Measurements from ENCODE around the gene KRT38. TPM values are rescaled to one million over a fixed set of nuclear protein-coding genes. Genes with fewer than 3 reads are reported as not detected.
A peak's percentile ranks its signal among the peaks of the same experiment; 100 is the strongest.

The KRT38 gene
- total RNA-seq, 1 donor from 2014 or later, result not detected

DNA sequence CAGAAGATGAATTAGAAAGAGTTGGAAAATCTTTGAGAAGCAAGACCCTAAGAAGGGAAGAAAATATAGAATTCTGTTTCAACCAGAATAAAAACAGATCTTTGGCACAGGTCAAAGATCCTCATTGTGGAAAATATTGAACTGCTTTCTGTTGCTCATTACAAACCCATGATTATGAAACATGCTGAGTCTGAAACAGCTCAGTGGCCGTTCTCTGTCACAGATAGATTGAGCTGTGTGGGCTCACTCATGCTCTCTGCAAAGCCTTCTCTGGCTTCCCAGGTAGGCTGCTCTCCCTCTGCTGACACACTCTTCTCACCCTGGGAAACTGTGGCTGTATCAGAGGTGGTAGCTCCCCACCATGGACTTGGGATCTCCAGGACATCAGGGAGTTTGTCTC is 3.4 kb upstream of the KRT38 start:
- Histone ChIP-seq H3K27me3 (ENCODE audit: insufficient read depth, low read length) (no peaks in the 10 kb centered on the region), H3K27ac (ENCODE audit: low read depth, low read length) (no peak overlapping the region), H3K9ac (ENCODE audit: low read length) (no peak overlapping the region), H3K4me2 (ENCODE audit: low read length) (no peak overlapping the region), H3K79me2 (ENCODE audit: insufficient read depth, low read length) (no peaks in the 10 kb centered on the region), H3K9me3 (ENCODE audit: insufficient read depth, low read depth, low read length) (no peaks in the 10 kb centered on the region), H3K4me3 (ENCODE audit: insufficient read depth, low read depth, low read length) (no peak overlapping the region), H4K20me1 (ENCODE audit: insufficient read depth, low read length) (no peaks in the 10 kb centered on the region), H2AFZ (ENCODE audit: low read depth, low read length) (no peak overlapping the region), H3K4me1 (ENCODE audit: insufficient read depth, low read length) (peaks cover 6% of the 10 kb centered on the region), H3K36me3 (ENCODE audit: insufficient read depth, low read length) (no peaks in the 10 kb centered on the region)
- Mint-ChIP-seq H3K4me3 (ENCODE audit: unreplicated experiment) (no peak overlapping the region), H3K9me3 (ENCODE audit: unreplicated experiment) (peaks cover 1% of the 10 kb centered on the region), H3K36me3 (ENCODE audit: low read depth, unreplicated experiment) (no peaks in the 10 kb centered on the region), H3K27ac (ENCODE audit: unreplicated experiment) (no peak overlapping the region), H3K4me1 (ENCODE audit: low read depth, unreplicated experiment) (peaks cover 4% of the 10 kb centered on the region), H3K27me3 (ENCODE audit: low read depth, unreplicated experiment) (peaks cover 36% of the 10 kb centered on the region)
- no peak for TF ChIP-seq EZH2 (IDR thresholded peaks at IDR 0.05; ENCODE audit: insufficient read depth, low read length)
- TF ChIP-seq, protein P1, sequence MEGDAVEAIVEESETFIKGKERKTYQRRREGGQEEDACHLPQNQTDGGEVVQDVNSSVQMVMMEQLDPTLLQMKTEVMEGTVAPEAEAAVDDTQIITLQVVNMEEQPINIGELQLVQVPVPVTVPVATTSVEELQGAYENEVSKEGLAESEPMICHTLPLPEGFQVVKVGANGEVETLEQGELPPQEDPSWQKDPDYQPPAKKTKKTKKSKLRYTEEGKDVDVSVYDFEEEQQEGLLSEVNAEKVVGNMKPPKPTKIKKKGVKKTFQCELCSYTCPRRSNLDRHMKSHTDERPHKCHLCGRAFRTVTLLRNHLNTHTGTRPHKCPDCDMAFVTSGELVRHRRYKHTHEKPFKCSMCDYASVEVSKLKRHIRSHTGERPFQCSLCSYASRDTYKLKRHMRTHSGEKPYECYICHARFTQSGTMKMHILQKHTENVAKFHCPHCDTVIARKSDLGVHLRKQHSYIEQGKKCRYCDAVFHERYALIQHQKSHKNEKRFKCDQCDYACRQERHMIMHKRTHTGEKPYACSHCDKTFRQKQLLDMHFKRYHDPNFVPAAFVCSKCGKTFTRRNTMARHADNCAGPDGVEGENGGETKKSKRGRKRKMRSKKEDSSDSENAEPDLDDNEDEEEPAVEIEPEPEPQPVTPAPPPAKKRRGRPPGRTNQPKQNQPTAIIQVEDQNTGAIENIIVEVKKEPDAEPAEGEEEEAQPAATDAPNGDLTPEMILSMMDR (IDR thresholded peaks at IDR 0.05; ENCODE audit: insufficient read depth, low read depth, low read length), result no peak
- DNase-seq (ENCODE audit: low read depth) (no peak), FAIRE-seq (no peak)

DNA sequence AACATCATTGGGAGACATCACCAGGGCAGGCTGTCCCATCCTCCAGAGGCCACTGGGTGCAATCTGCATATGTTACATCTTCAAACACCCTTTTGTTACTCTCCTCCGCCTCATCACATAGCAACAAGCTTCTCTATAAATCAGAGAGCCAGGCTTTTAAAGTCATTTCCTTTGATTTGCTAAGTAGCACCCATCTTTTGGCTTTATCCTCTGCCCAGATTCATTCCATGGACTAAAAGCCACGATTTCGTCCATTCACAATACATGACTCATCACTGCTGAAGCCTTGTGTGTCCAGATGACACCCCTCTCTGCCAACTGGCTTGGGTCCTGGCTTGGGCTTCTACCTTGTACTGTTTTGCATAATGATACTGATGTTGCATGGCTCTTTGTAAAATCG is 2.0 kb upstream of the KRT38 start:
- DNase-seq (ENCODE audit: low read depth), result peak; percentile 76
- H3K4me1 Mint-ChIP-seq (ENCODE audit: low read depth, unreplicated experiment), result peaks cover 4% of the 10 kb centered on the region
- no peak for TF ChIP-seq EZH2 (IDR thresholded peaks at IDR 0.05; ENCODE audit: insufficient read depth, low read length)
- TF ChIP-seq, protein P1 (IDR thresholded peaks at IDR 0.05; ENCODE audit: insufficient read depth, low read depth, low read length), result no peak

DNA sequence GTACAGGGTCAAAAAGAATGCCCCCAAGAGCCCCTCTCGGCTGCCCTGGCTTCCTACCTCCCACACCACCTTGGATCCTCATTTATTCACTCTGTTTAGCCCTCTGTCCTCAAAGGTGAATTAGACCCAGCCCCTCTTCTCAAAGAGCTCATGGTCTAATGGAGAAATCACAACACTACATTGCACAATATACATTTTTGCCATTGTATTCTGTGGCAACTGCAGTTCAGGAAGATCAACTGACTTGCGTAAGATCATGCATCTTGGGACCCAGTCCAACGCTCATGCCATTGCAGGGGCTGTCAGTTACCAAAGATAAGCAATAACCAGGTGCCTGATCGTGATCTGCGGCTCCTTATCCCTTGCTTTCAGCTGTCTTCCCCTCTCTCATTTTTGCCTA is 1.4 kb downstream of the KRT38 start:
- TF ChIP-seq, protein P1 (IDR thresholded peaks at IDR 0.05; ENCODE audit: insufficient read depth, low read depth, low read length), result no peak
- TF ChIP-seq EZH2 (IDR thresholded peaks at IDR 0.05; ENCODE audit: insufficient read depth, low read length), result no peak
- Mint-ChIP-seq H3K36me3 (ENCODE audit: low read depth, unreplicated experiment) (no peaks in the 10 kb centered on the region), H3K9me3 (ENCODE audit: unreplicated experiment) (no peaks in the 10 kb centered on the region), H3K4me1 (ENCODE audit: low read depth, unreplicated experiment) (peaks cover 1% of the 10 kb centered on the region), H3K4me3 (ENCODE audit: unreplicated experiment) (no peak overlapping the region), H3K27ac (ENCODE audit: unreplicated experiment) (no peak overlapping the region), H3K27me3 (ENCODE audit: low read depth, unreplicated experiment) (peaks cover 44% of the 10 kb centered on the region)
- H3K9ac ChIP-seq (ENCODE audit: low read length), result no peak overlapping the region
- H3K27me3 ChIP-seq (ENCODE audit: insufficient read depth, low read length), result no peaks in the 10 kb centered on the region
- H3K27ac ChIP-seq (ENCODE audit: low read depth, low read length), result no peak overlapping the region
- H2AFZ ChIP-seq (ENCODE audit: low read depth, low read length), result no peak overlapping the region
- H3K79me2 ChIP-seq (ENCODE audit: insufficient read depth, low read length), result no peaks in the 10 kb centered on the region
- no peak for FAIRE-seq
- no peaks in the 10 kb centered on the region for H3K4me1 ChIP-seq (ENCODE audit: insufficient read depth, low read length)
- H4K20me1 ChIP-seq (ENCODE audit: insufficient read depth, low read length), result no peaks in the 10 kb centered on the region
- H3K4me2 ChIP-seq (ENCODE audit: low read length), result no peak overlapping the region
- no peaks in the 10 kb centered on the region for H3K36me3 ChIP-seq (ENCODE audit: insufficient read depth, low read length)
- no peaks in the 10 kb centered on the region for H3K9me3 ChIP-seq (ENCODE audit: insufficient read depth, low read depth, low read length)
- no peak for DNase-seq (ENCODE audit: low read depth)
- H3K4me3 ChIP-seq (ENCODE audit: insufficient read depth, low read depth, low read length), result no peak overlapping the region

More for the DNA sequence above, 2.0 kb upstream of the KRT38 start:
- no peaks in the 10 kb centered on the region for H3K79me2 ChIP-seq (ENCODE audit: insufficient read depth, low read length)
- H3K27ac ChIP-seq (ENCODE audit: low read depth, low read length), result no peak overlapping the region
- no peak for FAIRE-seq
- H3K27ac Mint-ChIP-seq (ENCODE audit: unreplicated experiment), result no peak overlapping the region
- H3K4me3 Mint-ChIP-seq (ENCODE audit: unreplicated experiment), result no peak overlapping the region
- H3K9me3 Mint-ChIP-seq (ENCODE audit: unreplicated experiment), result peaks cover 1% of the 10 kb centered on the region
- no peak overlapping the region for H3K9ac ChIP-seq (ENCODE audit: low read length)
- H3K9me3 ChIP-seq (ENCODE audit: insufficient read depth, low read depth, low read length), result no peaks in the 10 kb centered on the region
- H4K20me1 ChIP-seq (ENCODE audit: insufficient read depth, low read length), result no peaks in the 10 kb centered on the region
- H3K36me3 ChIP-seq (ENCODE audit: insufficient read depth, low read length), result no peaks in the 10 kb centered on the region
- peaks cover 6% of the 10 kb centered on the region for H3K4me1 ChIP-seq (ENCODE audit: insufficient read depth, low read length)
- no peak overlapping the region for H3K4me3 ChIP-seq (ENCODE audit: insufficient read depth, low read depth, low read length)
- H3K4me2 ChIP-seq (ENCODE audit: low read length), result no peak overlapping the region
- H3K27me3 ChIP-seq (ENCODE audit: insufficient read depth, low read length), result no peaks in the 10 kb centered on the region
- peaks cover 34% of the 10 kb centered on the region for H3K27me3 Mint-ChIP-seq (ENCODE audit: low read depth, unreplicated experiment)
- H3K36me3 Mint-ChIP-seq (ENCODE audit: low read depth, unreplicated experiment), result no peaks in the 10 kb centered on the region
- no peak overlapping the region for H2AFZ ChIP-seq (ENCODE audit: low read depth, low read length)
